Esophagus squamous epithelium (tissue), 5 donors: ENCODE results near the gene TIMP3. TPM values are rescaled to one million over a fixed set of nuclear protein-coding genes. Genes with fewer than 3 reads are reported as not detected.

Experiments used
- DNase-seq: peaks from one replicate; lab custom pipeline; 2025; lab: John Stamatoyannopoulos, UW
- H3K27ac ChIP-seq, 4 donors: fragments of 200-600 bp; sonication (generic); one replicate each; pipeline ENCODE4 v1.5.1; 2016 to 2019; ENCODE audit warnings: mild to moderate bottlenecking in 1 of 4
- H3K27me3 ChIP-seq, 4 donors: fragments of 200-600 bp; sonication (generic); 1 replicate in 3 of 4; 2 replicates in 1 of 4; pipeline versions ENCODE4 v1.5.1 to v1.6.0; 2017 to 2021; ENCODE audit warnings: antibody characterized with exemption in 1 of 4
- H3K36me3 ChIP-seq, 3 donors: fragments of 200-600 bp; sonication (generic); one replicate each; pipeline ENCODE4 v1.5.1; 2016 to 2019
- H3K4me1 ChIP-seq, 3 donors: fragments of 200-600 bp; sonication (generic); one replicate each; pipeline ENCODE4 v1.5.1; 2017 to 2019
- H3K4me3 ChIP-seq, 4 donors: fragments of 200-600 bp; sonication (generic); 1 replicate in 3 of 4; 2 replicates in 1 of 4; pipeline ENCODE4 v1.5.1; 2016 to 2019; ENCODE audit warnings: mild to moderate bottlenecking in 2 of 4, moderate library complexity in 1 of 4
- H3K9me3 ChIP-seq, 3 donors: fragments of 200-600 bp; sonication (generic); one replicate each; pipeline ENCODE4 v1.5.1; 2016 to 2019
- POLR2A ChIP-seq, 4 donors: fragments of 450-650 bp; IDR thresholded peaks; one replicate each; pipeline ENCODE4 v1.6.1; 2017; ENCODE audit warnings: antibody characterized with exemption in 4 of 4, mild to moderate bottlenecking in 4 of 4, moderate library complexity in 3 of 4
- WGBS, 2 donors: methylation state at CpG; one replicate each; pipeline ENCODE4 v1.1.5; 2018; 5-methylcytosine and 5-hydroxymethylcytosine counted together
- intact Hi-C: fragments of 100-400 bp; cut with DNase I; formaldehyde crosslinking; loops from one replicate; pipeline ENCODE4 v1.15.0; 2022
- total RNA-seq, 4 donors: library from RNA; depleted of rRNA; stranded (reverse); fragments of >200 nt; gene quantifications; one replicate each; pipeline ENCODE4 v1.1.0, GENCODE V29; 2016
- TF ChIP-seq, protein P1 (sequence below), 6 experiments: fragments of 450-650 bp in 4 of 6; fragments of 200-600 bp in 2 of 6; sonication (generic) in 2 of 6; IDR thresholded peaks; one replicate each; pipeline ENCODE4 v1.5.1; 2016 to 2019; ENCODE audit warnings: antibody characterized with exemption in 6 of 6, mild to moderate bottlenecking in 4 of 6, moderate library complexity in 4 of 6
- donor health status: DM: yes; HTN: yes; CAD: no.

The TIMP3 gene
- total RNA-seq, 4 donors from 2014 or later, result 15.3 to 306 (median 54.2) TPM

DNA sequence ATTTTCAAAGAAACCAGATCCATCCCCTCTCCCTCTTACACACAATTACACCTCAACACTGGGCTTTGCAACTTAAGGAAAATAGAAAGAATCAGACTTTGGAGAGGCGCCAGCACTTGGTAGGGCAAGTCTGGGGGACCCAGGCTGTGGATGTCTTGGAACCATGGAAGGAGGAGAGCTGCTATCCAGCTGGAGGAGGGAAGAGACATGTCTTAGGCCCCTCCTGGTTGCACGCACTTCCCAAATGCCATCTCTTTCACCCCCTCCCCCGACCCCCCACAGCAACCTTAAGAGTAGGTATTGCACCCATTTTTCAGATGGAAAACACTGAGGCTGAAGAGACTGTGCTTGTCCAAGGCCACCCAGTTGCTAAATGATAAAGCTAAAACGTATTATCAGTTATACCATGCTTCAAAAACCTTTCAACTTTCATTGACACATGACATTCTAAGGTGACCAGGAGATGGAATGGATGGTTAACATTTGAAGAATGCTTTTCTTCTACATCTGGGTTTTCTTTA, 3.9 kb downstream of the TIMP3 start:
- no peak for DNase-seq
- Histone ChIP-seq H3K27me3 (peaks cover 0 to 38% (median 2%) of the 10 kb centered on the region in 4 donors), H3K4me1 (peaks cover 14 to 90% (median 16%) of the 10 kb centered on the region in 3 donors), H3K4me3 (peak overlapping the region in 3 of 4 donors; percentile 70 to 80 (median 79)), H3K9me3 (no peaks in the 10 kb centered on the region), H3K36me3 (no peaks in the 10 kb centered on the region), H3K27ac (peak overlapping the region in 2 of 4 donors; percentile 84 to 87)
- 73 to 96% methylated on average over 4 of the region's 4 CpGs for WGBS, 2 donors
- no peak for TF ChIP-seq POLR2A (IDR thresholded peaks at IDR 0.05)
- TF ChIP-seq, protein P1, sequence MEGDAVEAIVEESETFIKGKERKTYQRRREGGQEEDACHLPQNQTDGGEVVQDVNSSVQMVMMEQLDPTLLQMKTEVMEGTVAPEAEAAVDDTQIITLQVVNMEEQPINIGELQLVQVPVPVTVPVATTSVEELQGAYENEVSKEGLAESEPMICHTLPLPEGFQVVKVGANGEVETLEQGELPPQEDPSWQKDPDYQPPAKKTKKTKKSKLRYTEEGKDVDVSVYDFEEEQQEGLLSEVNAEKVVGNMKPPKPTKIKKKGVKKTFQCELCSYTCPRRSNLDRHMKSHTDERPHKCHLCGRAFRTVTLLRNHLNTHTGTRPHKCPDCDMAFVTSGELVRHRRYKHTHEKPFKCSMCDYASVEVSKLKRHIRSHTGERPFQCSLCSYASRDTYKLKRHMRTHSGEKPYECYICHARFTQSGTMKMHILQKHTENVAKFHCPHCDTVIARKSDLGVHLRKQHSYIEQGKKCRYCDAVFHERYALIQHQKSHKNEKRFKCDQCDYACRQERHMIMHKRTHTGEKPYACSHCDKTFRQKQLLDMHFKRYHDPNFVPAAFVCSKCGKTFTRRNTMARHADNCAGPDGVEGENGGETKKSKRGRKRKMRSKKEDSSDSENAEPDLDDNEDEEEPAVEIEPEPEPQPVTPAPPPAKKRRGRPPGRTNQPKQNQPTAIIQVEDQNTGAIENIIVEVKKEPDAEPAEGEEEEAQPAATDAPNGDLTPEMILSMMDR (IDR thresholded peaks at IDR 0.05), result no peak
- intact Hi-C loops, result loop anchor here (10.0 kb wide), 1 partner anchor 179 kb away; no protein-coding TSS in a partner anchor

DNA sequence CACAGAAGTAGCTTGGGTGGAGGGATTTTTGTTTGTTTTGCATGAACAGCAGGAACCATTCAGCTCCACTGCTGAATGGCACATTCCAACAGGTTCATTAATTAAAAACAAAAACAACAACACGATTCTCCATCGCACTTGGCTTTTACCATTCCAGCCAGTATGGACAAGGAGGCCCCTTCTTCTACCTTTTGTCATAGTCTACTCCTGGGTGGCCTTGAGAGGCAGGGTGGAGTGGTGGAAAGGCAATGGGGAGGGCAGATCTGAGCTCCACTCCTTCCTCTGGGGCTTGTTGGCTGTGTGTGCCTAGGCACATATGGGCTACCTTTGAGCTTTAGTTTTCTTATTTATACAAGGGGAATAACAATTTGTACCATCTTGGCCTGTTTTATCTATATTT, 4.8 kb downstream of the TIMP3 start:
- intact Hi-C loops, result loop anchor here (10.0 kb wide), 1 partner anchor 179 kb away; no protein-coding TSS in a partner anchor
- H3K4me1 ChIP-seq, result peaks cover 6 to 88% (median 13%) of the 10 kb centered on the region in 3 donors
- peak overlapping the region in 3 of 4 donors; percentile 1 to 84 (median 46) for H3K27ac ChIP-seq

DNA sequence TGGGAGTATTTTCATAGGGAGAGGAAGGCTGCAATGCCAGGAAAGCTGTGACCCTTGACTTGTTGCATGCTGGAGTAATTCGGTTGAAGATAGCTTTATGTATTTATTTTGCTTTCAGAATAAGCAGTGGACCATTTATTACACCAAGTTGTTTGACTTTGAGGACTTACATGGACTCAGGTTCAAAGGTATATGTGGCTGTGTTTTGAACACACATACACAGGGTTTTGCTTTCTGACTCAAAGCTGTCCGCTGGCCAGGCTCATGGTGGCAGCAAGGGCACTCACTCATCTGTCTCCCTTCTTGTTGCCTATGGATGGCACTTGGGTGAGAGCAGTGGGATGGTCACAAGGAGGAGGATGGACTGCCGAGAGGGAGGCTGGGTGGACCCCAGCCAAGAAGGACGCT, 6.5 kb downstream of the TIMP3 start:
- DNase-seq, result no peak
- peak overlapping the region in 2 of 4 donors; percentile 15 to 21 for H3K4me3 ChIP-seq
- peaks cover 3 to 93% (median 13%) of the 10 kb centered on the region in 3 donors for H3K4me1 ChIP-seq
- TF ChIP-seq POLR2A (IDR thresholded peaks at IDR 0.05), result no peak
- peaks cover 0 to 6% (median 0%) of the 10 kb centered on the region in 3 donors for H3K36me3 ChIP-seq
- WGBS, 2 donors, result 59 to 69% methylated on average over 4 of the region's 4 CpGs
- peak overlapping the region in 1 of 4 donors; percentile 12 for H3K27ac ChIP-seq
- H3K9me3 ChIP-seq, result no peaks in the 10 kb centered on the region
- H3K27me3 ChIP-seq, result peaks cover 0 to 12% (median 0%) of the 10 kb centered on the region in 4 donors
- intact Hi-C loops, result loop anchor here (10.0 kb wide), 1 partner anchor 177 kb away; no protein-coding TSS in a partner anchor

More for the DNA sequence above, 4.8 kb downstream of the TIMP3 start:
- no peak for DNase-seq
- H3K27me3 ChIP-seq, result peaks cover 0 to 30% (median under 1%) of the 10 kb centered on the region in 4 donors
- WGBS, 2 donors, result 38 to 43% methylated on average over 2 of the region's 2 CpGs
- no peaks in the 10 kb centered on the region for H3K9me3 ChIP-seq
- H3K36me3 ChIP-seq, result no peaks in the 10 kb centered on the region
- TF ChIP-seq POLR2A (IDR thresholded peaks at IDR 0.05), result no peak
- TF ChIP-seq, protein P1 (IDR thresholded peaks at IDR 0.05), result no peak
- H3K4me3 ChIP-seq, result peak overlapping the region in 3 of 4 donors; percentile 7 to 80 (median 26)

DNA sequence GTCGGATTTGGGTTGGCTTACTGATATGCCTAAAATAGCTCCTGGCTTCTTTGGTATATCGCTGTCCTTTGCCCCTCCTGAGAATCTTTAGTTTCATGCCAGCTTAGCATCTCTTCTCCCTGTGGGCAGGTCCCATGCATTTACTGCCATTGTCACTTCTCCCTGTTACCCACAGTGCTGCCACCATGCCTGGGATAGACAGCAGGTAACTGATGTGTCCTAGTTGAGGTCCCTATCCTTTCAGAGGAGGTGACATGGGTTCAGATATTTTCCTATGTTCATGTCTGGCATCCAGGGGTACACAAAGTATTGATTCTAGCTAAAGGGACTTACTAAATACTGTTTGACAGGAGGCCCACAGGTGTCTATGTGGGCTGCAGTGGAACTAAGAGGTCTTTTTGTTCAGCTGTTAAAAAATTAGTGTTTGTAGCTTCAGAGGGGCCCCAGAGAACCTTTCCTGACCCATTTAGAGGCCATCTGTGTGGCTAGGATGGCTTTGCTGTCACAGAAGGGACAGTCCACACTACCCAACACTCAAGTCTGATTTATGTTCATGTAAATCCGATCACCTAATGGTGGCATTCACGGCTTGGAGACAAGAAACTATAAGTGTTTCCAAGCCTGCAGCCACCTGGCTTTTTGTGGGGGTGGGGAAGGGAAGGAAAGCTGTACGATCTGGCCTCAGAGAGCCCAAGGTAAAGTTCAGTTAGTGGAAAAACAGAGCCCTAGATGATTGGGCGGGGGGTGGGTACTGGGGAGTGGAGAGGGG, 8.5 kb downstream of the TIMP3 start:
- DNase-seq, result no peak
- no peaks in the 10 kb centered on the region for H3K9me3 ChIP-seq
- intact Hi-C loops, result loop anchor here (10.0 kb wide), 1 partner anchor 175 kb away; no protein-coding TSS in a partner anchor
- H3K36me3 ChIP-seq, result peaks cover 0 to 6% (median 0%) of the 10 kb centered on the region in 3 donors
- peak overlapping the region in 1 of 4 donors; percentile 19 for H3K27ac ChIP-seq
- H3K4me3 ChIP-seq, result no peak overlapping the region
- peaks cover 3 to 90% (median 18%) of the 10 kb centered on the region in 3 donors for H3K4me1 ChIP-seq
- 49 to 68% methylated on average over 4 to 5 of the region's 6 CpGs for WGBS, 2 donors
- no peak for TF ChIP-seq POLR2A (IDR thresholded peaks at IDR 0.05)
- TF ChIP-seq, protein P1 (IDR thresholded peaks at IDR 0.05), result no peak
- H3K27me3 ChIP-seq, result peaks cover 0 to 4% (median 0%) of the 10 kb centered on the region in 4 donors

DNA sequence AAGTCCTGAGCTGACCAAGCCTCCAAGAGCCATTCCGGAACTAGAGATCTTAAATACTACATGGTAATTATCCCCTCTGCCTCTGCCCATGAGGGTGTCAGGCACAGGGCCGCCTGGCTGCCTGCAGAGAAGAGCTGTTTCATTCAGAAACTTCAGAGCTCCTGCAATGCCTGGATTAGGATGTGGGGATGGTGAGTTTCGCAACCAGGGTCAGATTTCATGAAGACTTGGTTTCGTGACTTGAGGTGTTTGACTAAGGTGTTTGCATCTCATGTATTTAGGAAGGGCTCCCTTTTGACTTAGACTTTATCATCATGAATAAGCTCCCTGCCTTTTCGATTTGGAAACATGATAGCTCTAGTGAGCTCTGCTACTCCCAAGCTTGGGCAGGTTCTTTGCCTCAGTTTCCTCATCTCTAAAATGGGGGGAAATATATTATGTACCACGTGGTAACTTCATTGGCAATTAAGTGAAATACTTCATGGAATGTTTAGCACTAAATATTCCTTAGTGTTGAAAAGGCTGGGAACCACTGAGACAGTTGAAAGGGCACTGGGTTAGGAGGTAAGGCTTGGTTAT, 9.1 kb downstream of the TIMP3 start:
- Histone ChIP-seq H3K27ac (no peak overlapping the region), H3K4me1 (peaks cover 3 to 90% (median 20%) of the 10 kb centered on the region in 3 donors), H3K4me3 (no peak overlapping the region), H3K36me3 (peaks cover 0 to 7% (median 0%) of the 10 kb centered on the region in 3 donors), H3K27me3 (peaks cover 0 to 4% (median 0%) of the 10 kb centered on the region in 4 donors), H3K9me3 (no peaks in the 10 kb centered on the region)
- no peak for DNase-seq
- 70 to 76% methylated on average over 5 of the region's 6 CpGs for WGBS, 2 donors
- intact Hi-C loops, result no loop called here
- TF ChIP-seq, protein P1 (IDR thresholded peaks at IDR 0.05), result no peak
- no peak for TF ChIP-seq POLR2A (IDR thresholded peaks at IDR 0.05)
